Measurements from ENCODE around the gene PARD3. TPM values are rescaled to one million over a fixed set of nuclear protein-coding genes. Genes with fewer than 3 reads are reported as not detected.
"Not testable (repeated sequence)": the region's sequence is repeated elsewhere in the genome, so short reads cannot be mapped to it uniquely, and the experiment has no call there.

Gene PARD3
- total RNA-seq, 1 experiment from 2014 or later, result 46.3 TPM

GRCh38 chr10:34444223-34445183 is 370.6 kb downstream of the PARD3 start:
- no peak overlapping the region for H3K4me2 ChIP-seq (ENCODE audit: low read length)
- H3K79me2 ChIP-seq (ENCODE audit: insufficient read depth, low read length), result no peaks in the 10 kb centered on the region
- no peak overlapping the region for H2AFZ ChIP-seq (ENCODE audit: low read depth, low read length, poor library complexity, severe bottlenecking)
- H3K9ac ChIP-seq (ENCODE audit: low read length), result no peak overlapping the region
- H3K9me2 ChIP-seq (ENCODE audit: insufficient read depth), result no peaks in the 10 kb centered on the region
- no peak for ATAC-seq
- no peak for DNase-seq (ENCODE audit: low read depth, low spot score)
- TF ChIP-seq SRF (IDR thresholded peaks at IDR 0.05; ENCODE audit: low read depth) (no peak), JUND (IDR thresholded peaks at IDR 0.05) (no peak), POLR2A (IDR thresholded peaks at IDR 0.05; ENCODE audit: borderline replicate concordance, extremely low read depth, insufficient read depth, insufficient read length) (no peak), ZFX (IDR thresholded peaks at IDR 0.05) (no peak), EGR1 (IDR thresholded peaks at IDR 0.05; ENCODE audit: low read depth) (no peak), RAD21 (IDR thresholded peaks at IDR 0.05; ENCODE audit: low read depth) (no peak), EZH2phosphoT487 (IDR thresholded peaks at IDR 0.05; ENCODE audit: borderline replicate concordance) (no peak), YY1 (IDR thresholded peaks at IDR 0.05; ENCODE audit: extremely low read depth, insufficient replicate concordance, low read depth, low read length) (no peak), ZBTB33 (IDR thresholded peaks at IDR 0.05; ENCODE audit: extremely low read depth, insufficient replicate concordance, low read length) (no peak), ZNF274 (IDR thresholded peaks at IDR 0.05; ENCODE audit: low read depth, low read length) (no peak)
- H3K9me3 ChIP-seq (ENCODE audit: control insufficient read depth in 1 of 2, insufficient read depth in 1 of 2, low read depth in 1 of 2, low read length in 2 of 2), result no peaks in the 10 kb centered on the region
- H4K20me1 ChIP-seq (ENCODE audit: insufficient read depth), result no peaks in the 10 kb centered on the region; the same call in 1 of the 2 replicates
- RAD21 ChIA-PET (ENCODE audit: low non-redundant PET in 1 of 2, low total read pairs in 2 of 2, uncharacterized antibody in 2 of 2, unreplicated experiment in 2 of 2), result no interaction called here
- H3K27me3 ChIP-seq (ENCODE audit: insufficient read depth, low read length), result no peaks in the 10 kb centered on the region
- CTCF ChIA-PET, result no interaction called here
- no peak overlapping the region for H3K27ac ChIP-seq (ENCODE audit: low read depth, low read length)
- H3K4me1 ChIP-seq (ENCODE audit: control insufficient read depth in 1 of 2, insufficient read depth in 2 of 2, low read length in 2 of 2), result no peaks in the 10 kb centered on the region
- no TSS peak for BruUV-seq (replicated peaks)
- intact Hi-C loops (cut with micrococcal nuclease), result no loop called here
- H3K4me3 ChIP-seq (replicated peaks in 1 of 2; ENCODE audit: low read depth in 1 of 2, low read length in 2 of 2), result no peak overlapping the region
- POLR2A ChIA-PET, result no interaction called here
- H3K36me3 ChIP-seq (ENCODE audit: control insufficient read depth in 1 of 2, insufficient read depth in 2 of 2, low read length in 2 of 2), result no peaks in the 10 kb centered on the region

GRCh38 chr10:34439386-34439785 is 375.7 kb downstream of the PARD3 start:
- H3K9ac ChIP-seq (ENCODE audit: low read length); H3K4me1 ChIP-seq (ENCODE audit: control insufficient read depth in 1 of 2, insufficient read depth in 2 of 2, low read length in 2 of 2); H3K27me3 ChIP-seq (ENCODE audit: insufficient read depth, low read length); H3K9me3 ChIP-seq (ENCODE audit: control insufficient read depth in 1 of 2, insufficient read depth in 1 of 2, low read depth in 1 of 2, low read length in 2 of 2); intact Hi-C loops (cut with micrococcal nuclease); H3K27ac ChIP-seq (ENCODE audit: low read depth, low read length); ATAC-seq; H2AFZ ChIP-seq (ENCODE audit: low read depth, low read length, poor library complexity, severe bottlenecking); H3K4me3 ChIP-seq (replicated peaks in 1 of 2; ENCODE audit: low read depth in 1 of 2, low read length in 2 of 2); DNase-seq (ENCODE audit: low read depth, low spot score); BruUV-seq (replicated peaks); RAD21 ChIA-PET (ENCODE audit: low non-redundant PET in 1 of 2, low total read pairs in 2 of 2, uncharacterized antibody in 2 of 2, unreplicated experiment in 2 of 2); H3K9me2 ChIP-seq (ENCODE audit: insufficient read depth); H4K20me1 ChIP-seq (ENCODE audit: insufficient read depth); POLR2A ChIA-PET; H3K36me3 ChIP-seq (ENCODE audit: control insufficient read depth in 1 of 2, insufficient read depth in 2 of 2, low read length in 2 of 2); CTCF ChIA-PET; H3K4me2 ChIP-seq (ENCODE audit: low read length); H3K79me2 ChIP-seq (ENCODE audit: insufficient read depth, low read length): not testable (repeated sequence)

Measured in HCT116 (cell line).